Thyroid gland (tissue), 4 donors: ENCODE data around the gene LRP1-AS. TPM values are rescaled to one million over a fixed set of nuclear protein-coding genes. Genes with fewer than 3 reads are reported as not detected.

Source experiments
- DNase-seq, 2 donors: peaks; one replicate each; pipeline ENCODE4 v3.0.0-alpha.2; 2019
- H3K27ac ChIP-seq, 3 donors: fragments of 200-600 bp; sonication (generic); 1 replicate in 2 of 3; 2 replicates in 1 of 3; pipeline ENCODE4 v1.5.1; 2016 to 2019; ENCODE audit warnings: mild to moderate bottlenecking in 1 of 3, moderate library complexity in 1 of 3
- H3K27me3 ChIP-seq: fragments of 200-600 bp; sonication (generic); one replicate; pipeline ENCODE4 v1.5.1; 2019
- H3K36me3 ChIP-seq, 2 donors: fragments of 200-600 bp; sonication (generic); one replicate each; pipeline ENCODE4 v1.5.1; 2016 to 2019
- H3K4me1 ChIP-seq, 2 donors: fragments of 200-600 bp; sonication (generic); one replicate each; pipeline ENCODE4 v1.5.1; 2017 to 2019
- H3K4me3 ChIP-seq, 3 donors: fragments of 200-600 bp; sonication (generic); replicated peaks in 1 of 3; 1 replicate in 2 of 3; 2 replicates in 1 of 3; pipeline ENCODE4 v1.5.1; 2016; ENCODE audit warnings: mild to moderate bottlenecking in 1 of 3
- H3K9me3 ChIP-seq: fragments of 200-600 bp; sonication (generic); one replicate; pipeline ENCODE4 v1.5.1; 2017
- POLR2A ChIP-seq, 2 donors: fragments of 450-650 bp; IDR thresholded peaks; one replicate each; pipeline ENCODE4 v1.6.1; 2017; ENCODE audit warnings: antibody characterized with exemption in 2 of 2, mild to moderate bottlenecking in 2 of 2, moderate library complexity in 1 of 2
- WGBS, 2 donors: methylation state at CpG; one replicate each; pipeline ENCODE4 v1.1.5; 2017; 5-methylcytosine and 5-hydroxymethylcytosine counted together
- intact Hi-C: fragments of 100-400 bp; cut with DNase I; formaldehyde crosslinking; loops from one replicate; pipeline ENCODE4 v1.15.1; 2023
- microRNA counts, 2 donors: library from miRNA; unstranded; fragments of <30 nt; microRNA quantifications; one replicate each; lab custom pipeline; 2016 to 2017
- microRNA-seq: library from miRNA; unstranded; fragments of <30 nt; microRNA quantifications from one replicate; pipeline ENCODE4, GENCODE V29; 2016
- small RNA-seq: library from RNA; depleted of rRNA; stranded (forward); fragments of <200 nt; gene quantifications from one replicate; pipeline ENCODE3, GENCODE V24; 2016
- total RNA-seq, 4 donors: library from RNA; depleted of rRNA; stranded (reverse); fragments of >200 nt; gene quantifications; one replicate each; pipeline ENCODE4 v1.2.3, GENCODE V29; 2016
- TF ChIP-seq, protein P1 (sequence below), 6 experiments: fragments of 200-600 bp in 3 of 6; fragments of 450-650 bp in 3 of 6; sonication (generic) in 3 of 6; IDR thresholded peaks; one replicate each; pipeline ENCODE4 v1.5.1; 2016 to 2019; ENCODE audit warnings: antibody characterized with exemption in 6 of 6, mild to moderate bottlenecking in 2 of 6, inconsistent platforms in 1 of 6, moderate library complexity in 1 of 6

LRP1-AS gene
- total RNA-seq, 4 donors from 2014 or later = not detected

GRCh38 chr12:57095440-57095839, 52.0 kb downstream of the LRP1-AS start:
- Histone ChIP-seq H3K4me1 (peaks cover 13 to 38% of the 10 kb centered on the region in 2 donors), H3K36me3 (peaks cover 45 to 54% of the 10 kb centered on the region in 2 donors), H3K4me3 (no peak overlapping the region), H3K9me3 (no peaks in the 10 kb centered on the region), H3K27ac (no peak overlapping the region), H3K27me3 (no peaks in the 10 kb centered on the region)
- no peak for DNase-seq
- WGBS, 2 donors = 86 to 89% methylated on average over 2 to 3 of the region's 3 CpGs
- intact Hi-C loops = no loop called here
- TF ChIP-seq POLR2A (IDR thresholded peaks at IDR 0.05) = no peak
- TF ChIP-seq, protein P1, sequence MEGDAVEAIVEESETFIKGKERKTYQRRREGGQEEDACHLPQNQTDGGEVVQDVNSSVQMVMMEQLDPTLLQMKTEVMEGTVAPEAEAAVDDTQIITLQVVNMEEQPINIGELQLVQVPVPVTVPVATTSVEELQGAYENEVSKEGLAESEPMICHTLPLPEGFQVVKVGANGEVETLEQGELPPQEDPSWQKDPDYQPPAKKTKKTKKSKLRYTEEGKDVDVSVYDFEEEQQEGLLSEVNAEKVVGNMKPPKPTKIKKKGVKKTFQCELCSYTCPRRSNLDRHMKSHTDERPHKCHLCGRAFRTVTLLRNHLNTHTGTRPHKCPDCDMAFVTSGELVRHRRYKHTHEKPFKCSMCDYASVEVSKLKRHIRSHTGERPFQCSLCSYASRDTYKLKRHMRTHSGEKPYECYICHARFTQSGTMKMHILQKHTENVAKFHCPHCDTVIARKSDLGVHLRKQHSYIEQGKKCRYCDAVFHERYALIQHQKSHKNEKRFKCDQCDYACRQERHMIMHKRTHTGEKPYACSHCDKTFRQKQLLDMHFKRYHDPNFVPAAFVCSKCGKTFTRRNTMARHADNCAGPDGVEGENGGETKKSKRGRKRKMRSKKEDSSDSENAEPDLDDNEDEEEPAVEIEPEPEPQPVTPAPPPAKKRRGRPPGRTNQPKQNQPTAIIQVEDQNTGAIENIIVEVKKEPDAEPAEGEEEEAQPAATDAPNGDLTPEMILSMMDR (IDR thresholded peaks at IDR 0.05) = no peak

MicroRNA genes within 50 kb of the gene (microRNA counts, 767-probe panel; counts per million panel counts)
- microRNA hsa-miR-1228-3p (lab: Ali Mortazavi, UCI) = 0 counts per million in 2 donors

Small RNAs within 50 kb of the gene (microRNA-seq; reads per million reads assigned to microRNA genes)
- 2.2 reads per million for gene MIR1228

Small RNAs within 50 kb of the gene (small RNA-seq; reads per million reads assigned to genes)
- gene MIR1228 = not detected

Other genes with a start within 250 kb of the LRP1-AS start
- gene SDR9C7, start 213.2 kb downstream of the LRP1-AS start, total RNA-seq = not detected
- 1 to 10 TPM in 1 of 4 donors, under 1 TPM in 1, not detected in 2; 0.22 to 1.3 TPM for gene RDH16, start 190.0 kb downstream of the LRP1-AS start, total RNA-seq
- 1 to 10 TPM; 4.5 to 8.5 (median 7.4) TPM for gene ZBTB39, start 141.1 kb downstream of the LRP1-AS start, total RNA-seq
- not detected for gene TAC3, start 131.1 kb downstream of the LRP1-AS start, total RNA-seq
- gene MYO1A, start 97.5 kb downstream of the LRP1-AS start, total RNA-seq = not detected
- gene NEMP1, start 68.8 kb downstream of the LRP1-AS start, total RNA-seq = 10 to 100 TPM in 2 of 4 donors, 1 to 10 TPM in 2; 5.6 to 10.9 (median 9.2) TPM
- 10 to 100 TPM; 11.8 to 48.0 (median 16.1) TPM for gene NAB2, start 58.5 kb downstream of the LRP1-AS start, total RNA-seq
- gene STAT6, start 36.3 kb downstream of the LRP1-AS start, total RNA-seq = 100 to 1,000 TPM in 1 of 4 donors, 10 to 100 TPM in 3; 79.0 to 144 (median 89.8) TPM
- 100 to 1,000 TPM in 3 of 4 donors, 10 to 100 TPM in 1; 98.5 to 161 (median 118) TPM for gene LRP1, start 19.1 kb downstream of the LRP1-AS start, total RNA-seq
- gene NXPH4, start 69.2 kb upstream of the LRP1-AS start, total RNA-seq = under 1 TPM in 1 of 4 donors, not detected in 3; 0.27 TPM
- gene SHMT2, start 82.1 kb upstream of the LRP1-AS start, total RNA-seq = 10 to 100 TPM; 34.0 to 58.4 (median 49.8) TPM
- 1 to 10 TPM in 2 of 4 donors, under 1 TPM in 1, not detected in 1; 0.88 to 7.3 (median 3.0) TPM for gene STAC3, start 103.6 kb upstream of the LRP1-AS start, total RNA-seq